Measurements from ENCODE around the gene MS4A4E.

Gene MS4A4E

GRCh38 chr11:60280412-60280811 lies 37.5 kb upstream of the MS4A4E start, which contains the start of gene MS4A4A (continued):
- TF ChIP-seq ZSCAN4 (tag by site-specific recombination; IDR thresholded peaks at IDR 0.05) = no peak
- TF ChIP-seq HIC1 (tag by site-specific recombination; IDR thresholded peaks at IDR 0.05) = no peak
- no peak for TF ChIP-seq ZNF112 (tag by site-specific recombination; IDR thresholded peaks at IDR 0.05)
- TF ChIP-seq SP3 (tag by site-specific recombination; IDR thresholded peaks at IDR 0.05) = no peak
- no peak for TF ChIP-seq ZNF580 (tag by site-specific recombination; IDR thresholded peaks at IDR 0.05)
- no peak for TF ChIP-seq ZBTB49 (tag by site-specific recombination; IDR thresholded peaks at IDR 0.05; ENCODE audit: low read depth)
- TF ChIP-seq KLF17 (tag by site-specific recombination; IDR thresholded peaks at IDR 0.05) = no peak

- H3K4me3 ChIP-seq (ENCODE audit: low read depth, low read length) = no peak overlapping the region
- H3K4me1 ChIP-seq (ENCODE audit: control insufficient read depth, insufficient read depth, low read length) = no peaks in the 10 kb centered on the region
- H3K9me3 ChIP-seq (ENCODE audit: control insufficient read depth, insufficient read depth, low read depth, low read length) = no peaks in the 10 kb centered on the region
- ChIA-PET CTCF (interaction anchor here (0.7 to 1.1 kb wide), 3 partner anchors 9 to 140 kb away, joined by 3 to 5 read pairs (median 3); no protein-coding TSS in a partner anchor), POLR2A (no interaction called here)
- H3K36me3 ChIP-seq (ENCODE audit: control insufficient read depth in 2 of 2, insufficient read depth in 1 of 2, low read length in 2 of 2) = no peaks in the 10 kb centered on the region
- TF ChIP-seq ZEB2 (tag by site-specific recombination; IDR thresholded peaks at IDR 0.05) (no peak), ZNF629 (tag by site-specific recombination; IDR thresholded peaks at IDR 0.05) (no peak)
- H3K27ac ChIP-seq (ENCODE audit: extremely low read depth, low read depth, low read length) = no peak overlapping the region
These were observed 31.5 kb upstream of the MS4A4E start for GRCh38 chr11:60274416-60274815.

GRCh38 chr11:60265373-60266214 lies 22.7 kb upstream of the MS4A4E start:
- TF ChIP-seq HOXC10 (CRISPR knock-in tag; IDR thresholded peaks at IDR 0.05) (no peak), GLIS2 (tag by site-specific recombination; IDR thresholded peaks at IDR 0.05) (no peak), SALL2 (tag by site-specific recombination; IDR thresholded peaks at IDR 0.05; ENCODE audit: borderline replicate concordance) (no peak), ZNF791 (tag by site-specific recombination; IDR thresholded peaks at IDR 0.05) (no peak), ZNF654 (tag by site-specific recombination; IDR thresholded peaks at IDR 0.05; ENCODE audit: low read depth) (peak; percentile 64)
- ChIA-PET POLR2A (no interaction called here), CTCF (interaction anchor here (0.6 to 2.5 kb wide), 27 partner anchors 8 to 497 kb away, joined by 3 to 30 read pairs (median 4); no protein-coding TSS in a partner anchor)
- Histone ChIP-seq H3K36me3 (ENCODE audit: control insufficient read depth in 2 of 2, insufficient read depth in 1 of 2, low read length in 2 of 2) (no peaks in the 10 kb centered on the region), H3K9me3 (ENCODE audit: control insufficient read depth, insufficient read depth, low read depth, low read length) (no peaks in the 10 kb centered on the region), H3K4me3 (ENCODE audit: low read depth, low read length) (no peak overlapping the region), H3K4me1 (ENCODE audit: control insufficient read depth, insufficient read depth, low read length) (no peaks in the 10 kb centered on the region), H3K27ac (ENCODE audit: extremely low read depth, low read depth, low read length) (no peak overlapping the region)

All from HEK293 (cell line).